Measurements from ENCODE around the gene EML1. TPM values are rescaled to one million over a fixed set of nuclear protein-coding genes. Genes with fewer than 3 reads are reported as not detected.

EML1 gene
- total RNA-seq, 1 experiment from 2014 or later, result 12.0 TPM

DNA sequence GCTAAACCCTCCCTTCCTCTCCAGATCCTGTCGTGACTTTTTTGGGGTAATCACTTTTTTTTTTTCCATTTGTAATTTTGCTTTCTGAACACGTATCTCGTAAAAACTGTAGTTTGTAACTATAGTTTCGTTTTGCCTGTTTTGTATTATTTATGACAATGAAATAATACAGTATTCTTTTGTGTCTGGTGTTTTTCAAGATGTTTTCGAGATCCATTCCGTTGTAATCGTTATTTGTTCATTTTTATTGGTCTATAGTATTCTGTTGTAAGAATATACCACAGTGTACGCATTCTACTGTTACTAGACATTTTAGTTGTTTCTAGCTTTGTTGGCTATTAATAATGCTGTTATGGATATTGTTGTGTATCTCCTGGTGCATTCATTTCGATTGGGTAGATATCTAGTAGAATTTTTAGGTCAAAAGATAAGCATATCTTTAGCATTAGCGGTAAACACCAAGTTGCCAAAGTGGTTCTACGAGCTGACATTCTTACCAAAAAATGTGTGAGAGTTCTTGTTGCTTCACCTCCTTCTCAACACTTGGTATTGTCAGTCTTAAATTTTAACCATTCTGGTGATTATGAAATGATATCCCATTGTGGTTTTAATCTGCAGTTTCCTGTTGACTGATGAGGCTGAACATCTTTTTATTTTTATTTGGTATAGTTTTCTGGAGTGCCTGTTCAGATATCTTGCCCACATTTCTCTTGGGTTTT lies 179.7 kb downstream of the EML1 start:
- DNase-seq (no peak), ATAC-seq (no peak)
- Histone ChIP-seq H3K9ac (ENCODE audit: low read length) (peak overlapping the region; percentile 56; the same call in 1 of the 2 replicates), H3K4me3 (ENCODE audit: low read length) (peak overlapping the region; percentile 79), H3K4me2 (ENCODE audit: low read length) (peak overlapping the region; percentile 82), H3K36me3 (ENCODE audit: low read depth, low read length) (peaks cover 7% of the 10 kb centered on the region; the same call in 1 of the 2 replicates), H3K79me2 (ENCODE audit: low read length) (peaks cover 46% of the 10 kb centered on the region), H3F3A (ENCODE audit: low read length, unreplicated experiment) (no peaks in the 10 kb centered on the region), H3K9me2 (replicated peaks; ENCODE audit: low read length) (no peaks in the 10 kb centered on the region), H3K4me1 (ENCODE audit: insufficient read depth, low read length) (peaks cover 3% of the 10 kb centered on the region; the same call in 1 of the 2 replicates), H2AFZ (ENCODE audit: low read length) (peak overlapping the region; percentile 76), H3K27me3 (ENCODE audit: low read length) (no peaks in the 10 kb centered on the region), H3K27ac (ENCODE audit: low read length) (no peak overlapping the region), H3K9me3 (ENCODE audit: low read length) (0 out of 2 replicates have a peak, but pooled peaks cover 6% of the 10 kb centered on the region), H4K20me1 (ENCODE audit: low read length) (no peaks in the 10 kb centered on the region)
- TF ChIP-seq, protein P1, sequence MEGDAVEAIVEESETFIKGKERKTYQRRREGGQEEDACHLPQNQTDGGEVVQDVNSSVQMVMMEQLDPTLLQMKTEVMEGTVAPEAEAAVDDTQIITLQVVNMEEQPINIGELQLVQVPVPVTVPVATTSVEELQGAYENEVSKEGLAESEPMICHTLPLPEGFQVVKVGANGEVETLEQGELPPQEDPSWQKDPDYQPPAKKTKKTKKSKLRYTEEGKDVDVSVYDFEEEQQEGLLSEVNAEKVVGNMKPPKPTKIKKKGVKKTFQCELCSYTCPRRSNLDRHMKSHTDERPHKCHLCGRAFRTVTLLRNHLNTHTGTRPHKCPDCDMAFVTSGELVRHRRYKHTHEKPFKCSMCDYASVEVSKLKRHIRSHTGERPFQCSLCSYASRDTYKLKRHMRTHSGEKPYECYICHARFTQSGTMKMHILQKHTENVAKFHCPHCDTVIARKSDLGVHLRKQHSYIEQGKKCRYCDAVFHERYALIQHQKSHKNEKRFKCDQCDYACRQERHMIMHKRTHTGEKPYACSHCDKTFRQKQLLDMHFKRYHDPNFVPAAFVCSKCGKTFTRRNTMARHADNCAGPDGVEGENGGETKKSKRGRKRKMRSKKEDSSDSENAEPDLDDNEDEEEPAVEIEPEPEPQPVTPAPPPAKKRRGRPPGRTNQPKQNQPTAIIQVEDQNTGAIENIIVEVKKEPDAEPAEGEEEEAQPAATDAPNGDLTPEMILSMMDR (conservative IDR thresholded peaks at IDR 0.05; ENCODE audit: low read depth, low read length), result no peak
- TF ChIP-seq EZH2phosphoT487 (IDR thresholded peaks at IDR 0.05; ENCODE audit: borderline replicate concordance, low read length) (no peak), EZH2 (IDR thresholded peaks at IDR 0.05; ENCODE audit: low read length, unreplicated experiment) (no peak)
- ChIA-PET POLR2A (ENCODE audit: unreplicated experiment) (no interaction called here), CTCF (no interaction called here)
- intact Hi-C loops (cut with micrococcal nuclease), result no loop called here
- TSS peak; percentile 62 for BruUV-seq (replicated peaks)

DNA sequence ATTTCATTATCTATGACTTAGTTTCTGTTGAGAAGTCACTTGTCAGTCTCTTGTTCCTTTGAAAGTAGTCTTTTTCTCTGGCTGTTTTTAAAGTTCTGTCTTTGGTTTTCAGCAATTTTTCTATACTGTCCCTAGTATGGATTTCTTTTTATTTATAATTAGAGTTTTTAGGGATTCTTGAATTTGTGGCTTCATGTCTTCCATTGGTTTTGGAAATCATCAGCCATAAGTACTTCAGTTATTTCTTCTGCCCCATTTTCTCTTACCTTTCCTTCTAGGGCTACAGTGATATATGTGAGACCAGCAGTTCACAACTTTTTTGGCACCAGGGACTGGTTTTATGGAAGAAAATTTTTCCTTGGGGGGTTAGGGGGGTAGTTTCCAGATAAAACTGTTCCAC lies 182.0 kb downstream of the EML1 start:
- TF ChIP-seq EZH2phosphoT487 (IDR thresholded peaks at IDR 0.05; ENCODE audit: borderline replicate concordance, low read length) (no peak), EZH2 (IDR thresholded peaks at IDR 0.05; ENCODE audit: low read length, unreplicated experiment) (no peak)
- TF ChIP-seq, protein P1 (conservative IDR thresholded peaks at IDR 0.05; ENCODE audit: low read depth, low read length), result no peak
- ATAC-seq (no peak), DNase-seq (no peak)
- H3K9me3 ChIP-seq (ENCODE audit: low read length), result 0 out of 2 replicates have a peak, but pooled peaks cover 6% of the 10 kb centered on the region
- H3K27ac ChIP-seq (ENCODE audit: low read length), result no peak overlapping the region
- peaks cover 7% of the 10 kb centered on the region for H3K4me1 ChIP-seq (ENCODE audit: insufficient read depth, low read length)
- no peak overlapping the region for H3K4me3 ChIP-seq (ENCODE audit: low read length)
- CTCF ChIA-PET, result no interaction called here
- H3K9ac ChIP-seq (ENCODE audit: low read length), result no peak overlapping the region
- peaks cover 7% of the 10 kb centered on the region; the same call in 1 of the 2 replicates for H3K36me3 ChIP-seq (ENCODE audit: low read depth, low read length)
- intact Hi-C loops (cut with micrococcal nuclease), result no loop called here
- peaks cover 56% of the 10 kb centered on the region for H3K79me2 ChIP-seq (ENCODE audit: low read length)
- POLR2A ChIA-PET (ENCODE audit: unreplicated experiment), result no interaction called here
- H3K27me3 ChIP-seq (ENCODE audit: low read length), result no peaks in the 10 kb centered on the region
- H3F3A ChIP-seq (ENCODE audit: low read length, unreplicated experiment), result no peaks in the 10 kb centered on the region
- BruUV-seq (replicated peaks), result no TSS peak
- H3K9me2 ChIP-seq (replicated peaks; ENCODE audit: low read length), result no peaks in the 10 kb centered on the region
- H4K20me1 ChIP-seq (ENCODE audit: low read length), result 0 out of 2 replicates have a peak, but pooled peaks cover 2% of the 10 kb centered on the region
- H2AFZ ChIP-seq (ENCODE audit: low read length), result no peak overlapping the region
- no peak overlapping the region for H3K4me2 ChIP-seq (ENCODE audit: low read length)

DNA sequence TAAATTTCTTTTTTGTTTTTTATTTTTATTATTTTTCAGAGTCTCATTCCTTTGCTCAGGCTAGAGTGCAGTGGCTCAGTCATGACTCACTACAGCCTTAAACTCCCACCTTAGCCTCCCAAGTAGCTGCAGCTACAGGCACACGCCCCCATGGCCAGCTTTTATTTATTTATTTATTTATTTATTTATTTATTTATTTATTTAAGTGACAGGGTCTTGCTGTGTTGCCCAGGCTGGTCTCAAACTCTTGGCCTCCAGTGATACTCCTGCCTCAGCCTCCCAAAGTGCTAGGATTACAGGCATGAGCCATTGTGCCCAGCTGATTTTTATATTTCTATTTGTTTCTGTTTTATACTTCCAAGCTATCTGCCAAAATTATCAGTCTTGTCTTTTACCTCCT lies 182.8 kb downstream of the EML1 start:
- no peak for TF ChIP-seq EZH2phosphoT487 (IDR thresholded peaks at IDR 0.05; ENCODE audit: borderline replicate concordance, low read length)
- no peak for TF ChIP-seq EZH2 (IDR thresholded peaks at IDR 0.05; ENCODE audit: low read length, unreplicated experiment)
- TF ChIP-seq, protein P1 (conservative IDR thresholded peaks at IDR 0.05; ENCODE audit: low read depth, low read length), result no peak
- DNase-seq, result no peak
- Histone ChIP-seq H3F3A (ENCODE audit: low read length, unreplicated experiment) (no peaks in the 10 kb centered on the region), H3K4me3 (ENCODE audit: low read length) (no peak overlapping the region), H3K36me3 (ENCODE audit: low read depth, low read length) (peaks cover 7% of the 10 kb centered on the region; the same call in 1 of the 2 replicates), H3K27me3 (ENCODE audit: low read length) (no peaks in the 10 kb centered on the region), H3K9ac (ENCODE audit: low read length) (no peak overlapping the region), H3K9me2 (replicated peaks; ENCODE audit: low read length) (no peaks in the 10 kb centered on the region), H3K9me3 (ENCODE audit: low read length) (0 out of 2 replicates have a peak, but pooled peaks cover 6% of the 10 kb centered on the region), H3K4me2 (ENCODE audit: low read length) (no peak overlapping the region), H3K79me2 (ENCODE audit: low read length) (peaks cover 60% of the 10 kb centered on the region), H3K4me1 (ENCODE audit: insufficient read depth, low read length) (peaks cover 13% of the 10 kb centered on the region), H3K27ac (ENCODE audit: low read length) (no peak overlapping the region), H4K20me1 (ENCODE audit: low read length) (0 out of 2 replicates have a peak, but pooled peaks cover 6% of the 10 kb centered on the region), H2AFZ (ENCODE audit: low read length) (no peak overlapping the region)
- BruUV-seq (replicated peaks), result no TSS peak
- no peak for ATAC-seq
- POLR2A ChIA-PET (ENCODE audit: unreplicated experiment), result no interaction called here
- intact Hi-C loops (cut with micrococcal nuclease), result no loop called here
- CTCF ChIA-PET, result no interaction called here

Data from PC-3 (cell line).